K562 (cell line): ENCODE results near the gene SH3TC1. TPM values are rescaled to one million over a fixed set of nuclear protein-coding genes. Genes with fewer than 3 reads are reported as not detected.

Source experiments
- ATAC-seq: fragments of 200-7000 bp; cut with Tn5 transposase; 3 replicates; pipeline ENCODE4 v1.9.1; 2020; ENCODE audit warnings: moderate library complexity
- BruUV-seq: library from RNA; stranded (reverse); fragments of 400-500 nt; replicated peaks from 2 replicates; lab custom pipeline; 2021; lab: Mats Ljungman, UMichigan
- CTCF ChIA-PET: fragments of 300-600 bp; formaldehyde crosslinking; extraction: SDS; loops from one replicate; lab custom pipeline; 2021; ENCODE audit warnings: low intra/inter-chr PET ratio; lab: Yijun Ruan, JAX
- POLR2A ChIA-PET: fragments of 300-600, 350-650 bp; sonication (Branson Sonifier 250); formaldehyde crosslinking; extraction: SDS; loops from one replicate; lab custom pipeline; 2021; ENCODE audit warnings: antibody characterized with exemption, inconsistent platforms; lab: Yijun Ruan, JAX
- DNase-seq, 4 experiments: peaks; one replicate each; pipeline versions ENCODE4 v3.0.0 to v3.0.0-alpha.2; 2011 to 2018; ENCODE audit warnings: low spot score in 3 of 4, mixed read lengths in 3 of 4; ENCODE audit errors: extremely low read depth in 1 of 4
- FAIRE-seq: peaks from 2 replicates; lab custom pipeline; 2011; peaks lifted over from hg19 to GRCh38; lab: Jason Lieb, UNC
- H2AFZ ChIP-seq: 2 replicates; pipeline ENCODE4 v1.6.0; 2011; ENCODE audit warnings: low read depth, low read length, control low read depth, inconsistent platforms
- H3K27ac ChIP-seq: fragments of 200-600 bp; 3 replicates; pipeline ENCODE4 v1.8.0; 2011; ENCODE audit warnings: low read depth, mild to moderate bottlenecking, control low read depth, inconsistent platforms, low read length, moderate library complexity, mixed read lengths; ENCODE audit errors: extremely low read depth
- H3K27me3 ChIP-seq, 2 experiments: fragments of 300-600 bp in 1 of 2; 2 replicates in 1 of 2; 3 replicates in 1 of 2; pipeline versions ENCODE4 v1.6.0 to v1.8.0; 2011; ENCODE audit warnings: inconsistent platforms in 2 of 2, low read length in 2 of 2, mild to moderate bottlenecking in 1 of 2, mixed read lengths in 1 of 2, moderate library complexity in 1 of 2; ENCODE audit not compliant: control insufficient read depth in 2 of 2, insufficient read depth in 2 of 2
- H3K36me3 ChIP-seq: fragments of 300-600 bp; 3 replicates; pipeline ENCODE4 v1.8.0; 2011; ENCODE audit warnings: mild to moderate bottlenecking, low read length, inconsistent platforms; ENCODE audit not compliant: control insufficient read depth, insufficient read depth
- H3K4me1 ChIP-seq, 2 experiments: fragments of 200-600 bp in 1 of 2; replicated peaks in 1 of 2; 2 replicates in 1 of 2; 3 replicates in 1 of 2; pipeline versions ENCODE4 v1.5.1 to v1.8.0; 2011; ENCODE audit warnings: inconsistent platforms in 2 of 2, low read length in 2 of 2, mild to moderate bottlenecking in 1 of 2, mixed read lengths in 1 of 2, moderate library complexity in 1 of 2; ENCODE audit not compliant: control insufficient read depth in 2 of 2, insufficient read depth in 2 of 2
- H3K4me2 ChIP-seq: 2 replicates; pipeline ENCODE4 v1.6.1; 2011; ENCODE audit warnings: low read length, control low read depth, inconsistent platforms, mixed read lengths; ENCODE audit not compliant: insufficient read depth
- H3K4me3 ChIP-seq: fragments of 200-600 bp; sonication (generic), shearing (Covaris generic); 2 replicates; pipeline ENCODE4 v1.5.1; 2016; ENCODE audit warnings: control low read depth, inconsistent platforms
- H3K79me2 ChIP-seq: fragments of 200-600 bp; 3 replicates; pipeline ENCODE4 v1.8.0; 2011; ENCODE audit warnings: low read length, inconsistent platforms; ENCODE audit not compliant: control insufficient read depth, insufficient read depth
- H3K9ac ChIP-seq, 2 experiments: 2 replicates each; pipeline versions ENCODE4 v1.6.0 to v1.6.1; 2011; ENCODE audit warnings: low read depth in 2 of 2, low read length in 2 of 2, control low read depth in 1 of 2, inconsistent platforms in 1 of 2, mild to moderate bottlenecking in 1 of 2, mixed read lengths in 1 of 2; ENCODE audit not compliant: insufficient read depth in 1 of 2
- H3K9me1 ChIP-seq: one replicate; pipeline ENCODE4 v1.6.0; 2011; ENCODE audit warnings: inconsistent platforms, mild to moderate bottlenecking, low read length, moderate library complexity; ENCODE audit not compliant: control insufficient read depth, insufficient read depth
- H3K9me3 ChIP-seq: replicated peaks from 2 replicates; pipeline ENCODE4 v1.5.1; 2011; ENCODE audit warnings: low read depth, low read length, inconsistent platforms; ENCODE audit not compliant: control insufficient read depth, insufficient read depth
- H4K20me1 ChIP-seq: replicated peaks from 2 replicates; pipeline ENCODE4 v1.6.1; 2011; ENCODE audit warnings: low read length, inconsistent platforms, mixed read lengths; ENCODE audit not compliant: control insufficient read depth, insufficient read depth
- CTCF ChIP-seq, 3 experiments: IDR thresholded peaks in 2 of 3; conservative IDR thresholded peaks in 1 of 3; 2 replicates each; pipeline ENCODE4 v1.5.1; 2011 to 2012; ENCODE audit warnings: low read length in 3 of 3, mild to moderate bottlenecking in 3 of 3, control low read depth in 2 of 3, improper control_type of control experiment in 1 of 3, inconsistent platforms in 1 of 3, low read depth in 1 of 3, mixed read lengths in 1 of 3, moderate library complexity in 1 of 3; ENCODE audit not compliant: insufficient read depth in 2 of 3
- PHF21A ChIP-seq: fragments of 450-650 bp; IDR thresholded peaks from 2 replicates; pipeline ENCODE4 v1.6.1; 2017; ENCODE audit warnings: low read depth, borderline replicate concordance
- TRIM28 ChIP-seq: fragments of 450-650 bp; IDR thresholded peaks from 2 replicates; pipeline ENCODE4 v1.6.1; 2017
- WGBS: fragments of 100-300 bp; shearing (Covaris generic); methylation state at CpG from one replicate; pipeline ENCODE4 v1.1.6; 2016; ENCODE audit warnings: low coverage, mixed read lengths; ENCODE audit not compliant: insufficient coverage; ENCODE audit errors: missing lambda C conversion rate; 5-methylcytosine and 5-hydroxymethylcytosine counted together
- in situ Hi-C: fragments of 300-500 bp; cut with MboI; formaldehyde crosslinking; loops from 4 replicates; pipeline ENCODE4 v1.15.0; 2018; ENCODE audit warnings: inconsistent platforms, mixed read lengths
- intact Hi-C: fragments of 100-400 bp; cut with micrococcal nuclease; formaldehyde crosslinking; loops from 2 replicates; pipeline ENCODE4 v1.14.2; 2022
- polyA plus RNA-seq, 8 experiments: library from polyadenylated mRNA; depleted of rRNA in 4 of 8; stranded (reverse) in 5 of 8; unstranded in 3 of 8; fragments of >200 nt; fragmentation: Nextera tagmentation in 2 of 8; fragmentation: Illumina TruSeq in 1 of 8; extraction: Ambion mirVana in 2 of 8; extraction: Trizol in 1 of 8; gene quantifications; 2 replicates each; pipeline versions ENCODE4 v1.2.1 to v1.2.3, GENCODE V29; 2011 to 2014; ENCODE audit warnings: inconsistent platforms in 1 of 8, missing spikeins in 1 of 8
- total RNA-seq, 7 experiments: library from RNA; depleted of rRNA in 6 of 7; stranded (reverse); fragments of >200 nt in 6 of 7; fragmentation: Illumina TruSeq in 2 of 7; extraction: Trizol in 2 of 7; gene quantifications; 2 replicates each; pipeline versions ENCODE4 v1.2.1 to v1.2.3, GENCODE V29; 2011 to 2021; ENCODE audit warnings: low replicate concordance in 1 of 7

Gene SH3TC1
- total and polyA plus RNA-seq, 9 of the 15 experiments (the other 6 are each of a cell fraction or from before 2014, with no cell fraction given), result 0.04 to 2.1 (median 0.48) TPM; not detected in 1

GRCh38 chr4:8168232-8168631 is 30.9 kb upstream of the SH3TC1 start:
- intact Hi-C loops, result no loop called here
- H3K27ac ChIP-seq, result no peak overlapping the region
- CTCF ChIA-PET, result no interaction called here
- no peaks in the 10 kb centered on the region for H3K79me2 ChIP-seq
- no peak for FAIRE-seq
- 0% methylated on average over 1 of the region's 1 CpG for WGBS
- no peak for ATAC-seq
- peak in 2 of 4 experiments; percentile 53 to 60 for DNase-seq
- peaks cover 6 to 32% of the 10 kb centered on the region in 2 experiments; a peak in 4 of 5 replicates for H3K27me3 ChIP-seq
- no peaks in the 10 kb centered on the region for H3K4me1 ChIP-seq
- no peaks in the 10 kb centered on the region; the same call in 1 of the 2 replicates for H4K20me1 ChIP-seq
- H3K9me3 ChIP-seq, result peaks cover 6% of the 10 kb centered on the region
- no peak for TF ChIP-seq PHF21A
- TF ChIP-seq CTCF (IDR thresholded peaks at IDR 0.05 in 2 of 3, conservative IDR thresholded peaks at IDR 0.05 in 1 of 3; ENCODE audit: insufficient read depth in 2 of 3, low read depth in 1 of 3, low read length in 3 of 3), result peak in 2 of 3 experiments; percentile 24 to 54; a peak in 3 of 6 replicates
- TF ChIP-seq TRIM28, result 0 out of 2 replicates have a peak, but pooled peaks have one; percentile 42
- no peak overlapping the region for H3K4me2 ChIP-seq
- H3K9me1 ChIP-seq, result no peaks in the 10 kb centered on the region
- in situ Hi-C loops, result loop anchor here (10.0 kb wide), 1 partner anchor 237 kb away; no protein-coding TSS in a partner anchor
- POLR2A ChIA-PET, result interaction anchor here (0.8 kb wide), 1 partner anchor 92 kb away, joined by 3 read pairs; no protein-coding TSS in a partner anchor
- no peaks in the 10 kb centered on the region for H3K36me3 ChIP-seq
- H2AFZ ChIP-seq, result no peak overlapping the region
- H3K9ac ChIP-seq, result no peak overlapping the region
- no TSS peak for BruUV-seq
- no peak overlapping the region for H3K4me3 ChIP-seq
